HUES64 (cell line): Measurements from ENCODE around the gene TMIGD1.
"Not testable (repeated sequence)": the region's sequence is repeated elsewhere in the genome, so short reads cannot be mapped to it uniquely, and the experiment has no call there.

Experiments used
- H3K27ac ChIP-seq: 2 replicates; pipeline ENCODE4 v1.7.0; 2013; ENCODE audit warnings: low read depth, low read length, inconsistent platforms
- H3K27me3 ChIP-seq: 2 replicates; pipeline ENCODE4 v1.6.1; 2013; ENCODE audit warnings: mild to moderate bottlenecking, low read length; ENCODE audit not compliant: insufficient read depth
- H3K36me3 ChIP-seq: 2 replicates; pipeline ENCODE4 v1.6.1; 2013; ENCODE audit warnings: mild to moderate bottlenecking, low read length; ENCODE audit not compliant: insufficient read depth
- H3K4me1 ChIP-seq: 2 replicates; pipeline ENCODE4 v1.6.1; 2013; ENCODE audit warnings: mild to moderate bottlenecking, low read length, moderate library complexity; ENCODE audit not compliant: insufficient read depth
- H3K4me3 ChIP-seq: 2 replicates; pipeline ENCODE4 v1.5.1; 2013; ENCODE audit warnings: mild to moderate bottlenecking, low read length, moderate library complexity
- H3K9ac ChIP-seq: 2 replicates; pipeline ENCODE4 v1.6.1; 2013; ENCODE audit warnings: mild to moderate bottlenecking, low read depth, low read length
- H3K9me3 ChIP-seq: 2 replicates; pipeline ENCODE4 v1.6.1; 2013; ENCODE audit warnings: low read depth, low read length; ENCODE audit not compliant: insufficient read depth
- WGBS: fragments of 150-250, 120-280 bp; methylation state at CpG from one replicate; pipeline ENCODE4 v1.1.7; 2013; ENCODE audit warnings: missing lambda C conversion rate; 5-methylcytosine and 5-hydroxymethylcytosine counted together

The TMIGD1 gene

GRCh38 chr17:30357476-30357875, 23.6 kb upstream of the TMIGD1 start:
- H3K4me1 ChIP-seq = no peaks in the 10 kb centered on the region; the same call in none of the 2 replicates

GRCh38 chr17:30354701-30355100, 20.8 kb upstream of the TMIGD1 start:
- Histone ChIP-seq H3K9me3 (no peaks in the 10 kb centered on the region), H3K4me1 (no peaks in the 10 kb centered on the region; the same call in none of the 2 replicates), H3K4me3 (no peak overlapping the region), H3K9ac (no peak overlapping the region), H3K36me3 (no peaks in the 10 kb centered on the region), H3K27ac (no peak overlapping the region), H3K27me3 (no peaks in the 10 kb centered on the region)

More at GRCh38 chr17:30357476-30357875, 23.6 kb upstream of the TMIGD1 start:
- H3K4me3 ChIP-seq = no peak overlapping the region
- H3K9ac ChIP-seq = no peak overlapping the region
- no peaks in the 10 kb centered on the region for H3K36me3 ChIP-seq
- H3K27me3 ChIP-seq = no peaks in the 10 kb centered on the region
- no peak overlapping the region for H3K27ac ChIP-seq
- peaks cover 7% of the 10 kb centered on the region; the same call in 1 of the 2 replicates for H3K9me3 ChIP-seq

DNA sequence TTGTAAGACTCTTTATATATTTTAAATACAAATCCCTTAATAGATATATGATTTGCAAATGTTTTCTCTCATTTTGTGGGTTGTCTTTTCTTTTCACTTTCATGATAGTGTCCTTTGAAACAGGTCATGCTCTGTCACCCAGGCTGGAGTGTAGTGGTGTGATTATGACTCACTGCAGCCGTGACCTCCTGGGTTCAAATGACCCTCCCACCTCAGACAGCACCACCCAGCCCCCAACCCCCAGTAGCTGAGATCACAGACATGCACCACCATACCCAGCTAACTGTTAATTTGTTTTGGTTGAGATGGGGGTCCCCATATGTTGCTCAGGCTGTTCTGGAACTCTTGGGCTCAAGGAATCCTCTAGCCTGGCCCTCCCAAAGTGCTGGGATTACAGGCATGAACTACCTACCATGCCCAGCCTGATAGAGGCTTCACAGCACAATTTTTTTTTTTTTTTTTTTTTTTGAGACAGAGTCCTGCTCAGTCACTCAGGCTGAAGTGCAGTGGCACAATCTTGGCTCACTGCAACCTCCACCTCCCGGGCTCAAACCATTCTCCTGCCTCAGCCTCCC, 18.5 kb upstream of the TMIGD1 start:
- Histone ChIP-seq H3K27ac (no peak overlapping the region), H3K4me1 (no peaks in the 10 kb centered on the region; the same call in none of the 2 replicates), H3K4me3 (no peak overlapping the region), H3K27me3 (no peaks in the 10 kb centered on the region), H3K9me3 (no peaks in the 10 kb centered on the region), H3K9ac (no peak overlapping the region), H3K36me3 (no peaks in the 10 kb centered on the region)
- 79% methylated on average over 1 of the region's 2 CpGs for WGBS

GRCh38 chr17:30351735-30352134, 17.9 kb upstream of the TMIGD1 start:
- 96% methylated on average over 2 of the region's 2 CpGs for WGBS
- H3K9me3 ChIP-seq = no peaks in the 10 kb centered on the region
- no peaks in the 10 kb centered on the region for H3K36me3 ChIP-seq
- no peaks in the 10 kb centered on the region for H3K27me3 ChIP-seq
- H3K9ac ChIP-seq = no peak overlapping the region
- no peaks in the 10 kb centered on the region; the same call in none of the 2 replicates for H3K4me1 ChIP-seq
- H3K27ac ChIP-seq = no peak overlapping the region
- H3K4me3 ChIP-seq = no peak overlapping the region

DNA sequence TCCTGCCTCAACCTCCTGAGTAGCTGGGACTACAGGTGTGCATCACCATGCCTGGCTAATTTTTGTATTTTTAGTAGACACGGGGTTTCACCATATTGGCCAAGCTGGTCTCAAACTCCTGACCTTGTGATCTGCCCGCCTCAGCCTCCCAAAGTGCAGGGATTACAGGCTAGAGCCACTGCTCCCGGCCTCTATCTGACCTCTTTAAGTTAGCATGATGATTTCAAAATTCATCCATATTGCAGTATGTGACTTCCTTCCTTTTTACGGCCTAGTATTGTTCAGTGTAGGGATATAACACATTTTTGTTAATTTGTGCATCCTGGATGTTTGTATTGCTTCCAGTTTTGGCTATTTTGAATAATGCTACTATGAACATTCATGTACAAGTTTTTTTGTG, 17.4 kb upstream of the TMIGD1 start:
- not testable (repeated sequence) for H3K4me1 ChIP-seq, H3K27me3 ChIP-seq, H3K27ac ChIP-seq, H3K9me3 ChIP-seq, H3K9ac ChIP-seq, H3K36me3 ChIP-seq, H3K4me3 ChIP-seq
- 91% methylated on average over 4 of the region's 4 CpGs for WGBS

DNA sequence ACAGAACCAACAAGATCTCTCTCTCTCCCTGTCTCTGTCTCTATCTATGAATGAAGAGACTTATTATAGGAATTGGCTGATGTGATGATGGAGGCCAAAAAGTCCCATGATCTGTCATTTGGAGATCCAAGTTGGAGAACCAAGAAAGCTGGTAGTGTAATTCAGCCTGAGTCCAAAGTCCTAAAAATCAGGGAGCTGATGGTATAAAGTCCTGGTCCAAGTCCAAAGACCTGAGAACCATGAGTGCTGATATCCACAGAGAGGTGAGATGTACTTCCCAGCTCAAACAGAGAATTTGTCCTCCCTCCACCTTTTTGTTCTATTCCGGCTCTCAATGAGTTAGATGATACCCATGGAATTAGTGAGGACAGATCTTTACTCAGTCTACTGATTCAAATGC, 15.4 kb upstream of the TMIGD1 start:
- H3K9me3 ChIP-seq = no peaks in the 10 kb centered on the region
- H3K4me3 ChIP-seq = no peak overlapping the region
- H3K9ac ChIP-seq = no peak overlapping the region
- H3K4me1 ChIP-seq = no peaks in the 10 kb centered on the region
- H3K27me3 ChIP-seq = no peaks in the 10 kb centered on the region
- H3K36me3 ChIP-seq = no peaks in the 10 kb centered on the region
- H3K27ac ChIP-seq = no peak overlapping the region
- 75% methylated on average over 1 of the region's 1 CpG for WGBS

GRCh38 chr17:30347488-30347887, 13.6 kb upstream of the TMIGD1 start:
- no peak overlapping the region for H3K27ac ChIP-seq
- H3K9ac ChIP-seq = no peak overlapping the region
- H3K4me1 ChIP-seq = no peaks in the 10 kb centered on the region; the same call in 1 of the 2 replicates
- H3K27me3 ChIP-seq = no peaks in the 10 kb centered on the region
- no peaks in the 10 kb centered on the region for H3K9me3 ChIP-seq
- no peaks in the 10 kb centered on the region for H3K36me3 ChIP-seq
- WGBS = 88% methylated on average over 4 of the region's 4 CpGs
- no peak overlapping the region for H3K4me3 ChIP-seq

DNA sequence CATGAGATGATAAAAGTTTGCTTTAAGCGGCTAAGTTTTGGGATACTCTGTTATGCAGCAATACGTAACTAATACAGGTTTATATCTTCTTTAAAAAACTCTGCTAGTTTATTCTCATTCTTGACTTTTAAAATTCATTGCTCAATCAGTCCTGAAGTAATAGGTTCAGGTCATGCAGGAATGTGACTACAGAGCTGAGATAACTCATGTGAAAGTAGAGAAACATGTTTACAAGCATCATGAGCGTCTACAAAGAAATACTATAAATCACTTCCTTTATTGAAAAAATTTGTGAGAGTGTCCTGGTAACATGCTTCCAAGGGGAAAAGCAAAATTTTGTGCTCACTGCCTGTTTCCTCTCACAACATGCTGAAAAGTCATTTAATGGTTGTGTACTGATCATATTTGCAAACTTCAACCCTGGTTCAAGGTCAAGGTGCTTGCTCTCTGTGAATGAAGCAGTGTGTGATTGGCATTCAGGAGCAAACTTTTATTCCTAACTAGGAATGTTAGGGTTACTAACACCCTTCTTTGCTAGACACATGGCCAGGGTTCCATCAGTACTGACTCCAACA, 12.5 kb upstream of the TMIGD1 start:
- H3K27ac ChIP-seq = no peak overlapping the region
- H3K4me1 ChIP-seq = no peaks in the 10 kb centered on the region; the same call in 1 of the 2 replicates
- H3K9me3 ChIP-seq = no peaks in the 10 kb centered on the region
- no peak overlapping the region for H3K4me3 ChIP-seq
- H3K9ac ChIP-seq = no peak overlapping the region
- 100% methylated on average over 2 of the region's 3 CpGs for WGBS
- H3K27me3 ChIP-seq = no peaks in the 10 kb centered on the region
- no peaks in the 10 kb centered on the region for H3K36me3 ChIP-seq

GRCh38 chr17:30345527-30346075, 11.7 kb upstream of the TMIGD1 start:
- Histone ChIP-seq H3K4me3 (no peak overlapping the region), H3K27ac (no peak overlapping the region), H3K36me3 (no peaks in the 10 kb centered on the region), H3K9ac (no peak overlapping the region), H3K4me1 (peaks cover 5% of the 10 kb centered on the region), H3K27me3 (no peaks in the 10 kb centered on the region), H3K9me3 (no peaks in the 10 kb centered on the region)
- 93% methylated on average over 4 of the region's 4 CpGs for WGBS

DNA sequence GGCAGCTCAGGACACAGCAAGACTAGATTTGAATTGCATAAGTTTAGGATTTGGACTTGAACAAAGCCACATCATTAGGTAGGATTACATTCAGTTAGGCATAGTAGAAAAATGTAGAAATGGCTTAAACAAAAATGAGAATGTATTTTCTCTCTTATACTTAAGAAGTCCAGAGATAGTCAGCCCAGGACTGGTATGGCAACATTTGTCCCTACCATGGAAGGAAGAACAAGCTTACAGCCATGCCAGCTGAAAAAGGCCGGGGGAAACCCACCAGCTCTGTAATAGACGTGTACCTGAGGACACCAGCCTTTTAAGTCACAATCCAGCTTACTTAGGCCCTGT, 11.2 kb upstream of the TMIGD1 start:
- Histone ChIP-seq H3K9me3 (no peaks in the 10 kb centered on the region), H3K27ac (no peak overlapping the region), H3K9ac (no peak overlapping the region), H3K4me3 (no peak overlapping the region), H3K4me1 (peaks cover 9% of the 10 kb centered on the region), H3K27me3 (no peaks in the 10 kb centered on the region), H3K36me3 (no peaks in the 10 kb centered on the region)
- WGBS = 92% methylated on average over 2 of the region's 2 CpGs

DNA sequence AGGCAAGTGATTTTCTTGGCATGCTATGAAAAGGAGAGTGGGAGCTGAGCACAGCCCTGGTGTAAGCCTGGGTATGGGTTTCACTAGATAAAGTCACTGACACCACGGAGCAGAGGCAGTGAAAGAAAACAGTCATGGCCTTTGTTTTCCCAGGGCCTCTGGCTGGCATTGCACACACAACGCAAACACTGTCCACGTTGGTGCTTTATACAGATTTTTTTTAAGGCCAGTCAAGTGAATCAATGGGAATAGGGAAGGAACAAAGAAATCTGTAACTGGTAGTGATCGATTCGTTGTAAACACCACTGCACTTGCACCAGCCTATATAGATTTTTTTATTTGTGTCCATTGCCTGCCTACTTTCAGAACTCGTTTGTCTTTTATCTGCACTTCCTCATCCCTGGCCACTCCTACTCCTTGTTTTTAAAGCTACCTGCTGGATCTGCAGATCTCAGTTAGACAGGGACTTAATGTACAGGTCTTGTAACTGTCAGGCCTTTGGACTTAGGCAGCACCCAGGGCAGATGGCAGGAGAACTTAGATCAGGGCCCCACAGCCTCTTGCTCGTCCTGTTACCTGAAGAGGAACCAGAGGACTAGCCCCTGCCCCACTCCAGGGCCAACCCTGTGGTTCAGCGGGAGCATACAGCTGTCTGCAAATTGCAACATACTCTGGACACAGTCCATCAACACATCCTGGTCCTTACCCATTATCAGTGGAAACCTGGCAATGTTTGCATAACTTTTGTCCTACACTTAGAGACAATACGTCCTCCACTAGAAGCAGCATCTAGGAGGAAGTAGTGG, 10.6 kb upstream of the TMIGD1 start:
- WGBS = 83% methylated on average over 9 of the region's 9 CpGs
- no peak overlapping the region for H3K9ac ChIP-seq
- no peak overlapping the region for H3K4me3 ChIP-seq
- H3K9me3 ChIP-seq = no peaks in the 10 kb centered on the region
- no peaks in the 10 kb centered on the region for H3K27me3 ChIP-seq
- H3K4me1 ChIP-seq = peaks cover 12% of the 10 kb centered on the region
- H3K27ac ChIP-seq = no peak overlapping the region
- H3K36me3 ChIP-seq = no peaks in the 10 kb centered on the region
